PC-9 (cell line): ENCODE results near the gene UBASH3A. TPM values are rescaled to one million over a fixed set of nuclear protein-coding genes. Genes with fewer than 3 reads are reported as not detected.

ENCODE experiments used
- BruUV-seq: library from RNA; stranded (reverse); fragments of 400-500 nt; replicated peaks from 2 replicates; lab custom pipeline; 2021; lab: Mats Ljungman, UMichigan
- CTCF ChIA-PET: fragments of 300-600 bp; sonication (Branson Sonifier 250); formaldehyde crosslinking; loops from one replicate; lab custom pipeline; 2022; ENCODE audit warnings: antibody characterized with exemption; lab: Charles Lee
- POLR2A ChIA-PET: fragments of 300-600 bp; sonication (Branson Sonifier 250); formaldehyde crosslinking; loops from one replicate; lab custom pipeline; 2022; ENCODE audit warnings: antibody characterized with exemption; ENCODE audit not compliant: unreplicated experiment; lab: Charles Lee
- DNase-seq, 2 experiments: peaks; one replicate each; pipeline versions ENCODE4 v3.0.0 to v3.0.0-alpha.2; 2015 to 2022; ENCODE audit warnings: mixed read lengths in 1 of 2
- H2AFZ ChIP-seq: fragments of 200-600 bp; sonication (generic); 2 replicates; pipeline ENCODE4 v1.8.1; 2017; ENCODE audit warnings: antibody characterized with exemption
- H3F3A ChIP-seq: fragments of 200-600 bp; sonication (generic); 2 replicates; pipeline ENCODE4 v1.8.1; 2017; ENCODE audit warnings: antibody characterized with exemption, mild to moderate bottlenecking, low read depth; ENCODE audit not compliant: insufficient read depth
- H3K27ac ChIP-seq: fragments of 200-600 bp; sonication (generic); 2 replicates; pipeline ENCODE4 v1.6.1; 2016; ENCODE audit warnings: mixed run types
- H3K27me3 ChIP-seq: fragments of 200-600 bp; sonication (generic); 2 replicates; pipeline ENCODE4 v1.6.1; 2016; ENCODE audit warnings: low read depth, mixed run types; ENCODE audit not compliant: insufficient read depth
- H3K36me3 ChIP-seq: fragments of 200-600 bp; sonication (generic); 2 replicates; pipeline ENCODE4 v1.6.1; 2016; ENCODE audit warnings: low read depth, mixed run types
- H3K4me1 ChIP-seq: fragments of 200-600 bp; sonication (generic); replicated peaks from 2 replicates; pipeline ENCODE4 v1.6.1; 2016; ENCODE audit warnings: mixed run types; ENCODE audit not compliant: insufficient read depth
- H3K4me2 ChIP-seq: fragments of 200-600 bp; sonication (generic); 2 replicates; pipeline ENCODE4 v1.6.1; 2017; ENCODE audit warnings: mixed run types
- H3K4me3 ChIP-seq: fragments of 200-600 bp; sonication (generic); 2 replicates; pipeline ENCODE4 v1.6.1; 2016; ENCODE audit warnings: mixed run types
- H3K79me2 ChIP-seq: fragments of 200-600 bp; sonication (generic); 2 replicates; pipeline ENCODE4 v1.6.1; 2017; ENCODE audit warnings: low read depth, mixed run types
- H3K9me2 ChIP-seq: fragments of 200-600 bp; sonication (generic); 2 replicates; pipeline ENCODE4 v1.8.1; 2017; ENCODE audit warnings: mild to moderate bottlenecking; ENCODE audit not compliant: insufficient read depth
- H3K9me3 ChIP-seq: fragments of 200-600 bp; sonication (generic); 2 replicates; pipeline ENCODE4 v1.8.1; 2016; ENCODE audit warnings: low read depth; ENCODE audit not compliant: insufficient read depth
- H4K20me1 ChIP-seq: fragments of 200-600 bp; sonication (generic); 2 replicates; pipeline ENCODE4 v1.8.1; 2017; ENCODE audit not compliant: insufficient read depth
- EZH2 ChIP-seq: fragments of 200-600 bp; sonication (generic); IDR thresholded peaks from 2 replicates; pipeline ENCODE4 v1.8.0; 2017; ENCODE audit warnings: antibody characterized with exemption, low read depth
- intact Hi-C: fragments of 100-400 bp; cut with micrococcal nuclease; formaldehyde crosslinking; loops from one replicate; pipeline ENCODE4 v1.10.0; 2022; ENCODE audit not compliant: unreplicated experiment
- total RNA-seq: library from RNA; stranded (reverse); gene quantifications from 2 replicates; pipeline ENCODE4 v1.2.3, GENCODE V29; 2021
- TF ChIP-seq, protein P1 (sequence below): fragments of 200-600 bp; sonication (generic); conservative IDR thresholded peaks from 2 replicates; pipeline ENCODE4 v1.6.1; 2017; ENCODE audit warnings: mixed run types, antibody characterized with exemption, mild to moderate bottlenecking, moderate library complexity

UBASH3A gene
- total RNA-seq, 1 experiment from 2014 or later = not detected

DNA sequence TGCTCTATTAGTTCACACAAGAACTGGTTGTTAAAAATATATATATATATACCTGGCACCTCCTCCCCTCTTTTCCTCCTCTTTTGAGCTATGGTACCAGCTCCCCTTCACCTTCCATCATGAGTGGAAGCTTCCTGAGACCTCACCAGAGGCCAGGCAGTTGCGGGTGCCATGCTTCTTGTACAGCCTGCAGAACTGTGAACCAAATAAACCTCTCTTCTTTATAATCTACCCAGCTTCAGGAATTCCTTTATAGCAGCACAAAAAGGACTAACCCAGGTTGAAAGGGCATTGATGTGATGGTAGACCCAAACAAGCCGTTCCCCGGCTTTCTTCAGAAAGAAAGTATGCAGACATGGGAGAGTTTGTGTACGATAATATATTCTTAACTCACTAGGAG lies 77.5 kb downstream of the UBASH3A start:
- no peak overlapping the region for H3K4me2 ChIP-seq
- no peaks in the 10 kb centered on the region for H4K20me1 ChIP-seq
- H3K4me3 ChIP-seq = no peak overlapping the region
- intact Hi-C loops = no loop called here
- ChIA-PET CTCF (no interaction called here), POLR2A (no interaction called here)
- no TSS peak for BruUV-seq
- H3F3A ChIP-seq = peaks cover 6% of the 10 kb centered on the region
- H3K9me3 ChIP-seq = no peaks in the 10 kb centered on the region
- H3K79me2 ChIP-seq = no peaks in the 10 kb centered on the region
- H3K36me3 ChIP-seq = no peaks in the 10 kb centered on the region
- H3K27ac ChIP-seq = no peak overlapping the region
- H3K4me1 ChIP-seq = peaks cover 9% of the 10 kb centered on the region; the same call in 1 of the 2 replicates
- H3K9me2 ChIP-seq = no peaks in the 10 kb centered on the region
- H2AFZ ChIP-seq = no peak overlapping the region
- H3K27me3 ChIP-seq = no peaks in the 10 kb centered on the region
- DNase-seq = no peak
- no peak for TF ChIP-seq EZH2
- TF ChIP-seq, protein P1, sequence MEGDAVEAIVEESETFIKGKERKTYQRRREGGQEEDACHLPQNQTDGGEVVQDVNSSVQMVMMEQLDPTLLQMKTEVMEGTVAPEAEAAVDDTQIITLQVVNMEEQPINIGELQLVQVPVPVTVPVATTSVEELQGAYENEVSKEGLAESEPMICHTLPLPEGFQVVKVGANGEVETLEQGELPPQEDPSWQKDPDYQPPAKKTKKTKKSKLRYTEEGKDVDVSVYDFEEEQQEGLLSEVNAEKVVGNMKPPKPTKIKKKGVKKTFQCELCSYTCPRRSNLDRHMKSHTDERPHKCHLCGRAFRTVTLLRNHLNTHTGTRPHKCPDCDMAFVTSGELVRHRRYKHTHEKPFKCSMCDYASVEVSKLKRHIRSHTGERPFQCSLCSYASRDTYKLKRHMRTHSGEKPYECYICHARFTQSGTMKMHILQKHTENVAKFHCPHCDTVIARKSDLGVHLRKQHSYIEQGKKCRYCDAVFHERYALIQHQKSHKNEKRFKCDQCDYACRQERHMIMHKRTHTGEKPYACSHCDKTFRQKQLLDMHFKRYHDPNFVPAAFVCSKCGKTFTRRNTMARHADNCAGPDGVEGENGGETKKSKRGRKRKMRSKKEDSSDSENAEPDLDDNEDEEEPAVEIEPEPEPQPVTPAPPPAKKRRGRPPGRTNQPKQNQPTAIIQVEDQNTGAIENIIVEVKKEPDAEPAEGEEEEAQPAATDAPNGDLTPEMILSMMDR = no peak

DNA sequence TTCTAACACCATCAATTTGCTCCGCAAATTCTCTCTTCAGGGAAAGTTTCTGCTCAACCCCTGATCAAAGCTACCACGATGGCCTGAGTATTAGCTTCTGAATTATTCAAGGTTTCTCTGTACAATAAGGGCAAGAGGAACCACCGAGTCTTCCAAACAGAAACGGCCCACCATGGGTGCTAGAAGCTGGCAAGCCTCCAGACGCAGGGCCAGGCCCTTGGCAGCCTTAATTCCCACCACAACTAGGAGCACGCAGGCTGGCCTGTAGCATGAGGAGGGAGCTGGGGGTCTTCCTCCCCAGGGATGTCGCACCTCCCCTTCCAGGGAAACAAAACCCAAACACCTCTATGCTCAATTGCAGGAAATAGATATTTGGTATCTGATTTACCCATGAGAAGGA lies 81.3 kb downstream of the UBASH3A start:
- no peaks in the 10 kb centered on the region for H3K9me2 ChIP-seq
- H3K79me2 ChIP-seq = no peaks in the 10 kb centered on the region
- H3F3A ChIP-seq = peaks cover 6% of the 10 kb centered on the region
- H3K27ac ChIP-seq = no peak overlapping the region
- no peak overlapping the region for H3K4me2 ChIP-seq
- H3K9me3 ChIP-seq = no peaks in the 10 kb centered on the region
- no peak for DNase-seq
- POLR2A ChIA-PET = no interaction called here
- no peaks in the 10 kb centered on the region for H4K20me1 ChIP-seq
- intact Hi-C loops = no loop called here
- no peaks in the 10 kb centered on the region for H3K36me3 ChIP-seq
- peaks cover 9% of the 10 kb centered on the region; the same call in 1 of the 2 replicates for H3K4me1 ChIP-seq
- H3K4me3 ChIP-seq = no peak overlapping the region
- BruUV-seq = no TSS peak
- H3K27me3 ChIP-seq = no peaks in the 10 kb centered on the region
- CTCF ChIA-PET = no interaction called here
- no peak overlapping the region for H2AFZ ChIP-seq
- TF ChIP-seq EZH2 = no peak

DNA sequence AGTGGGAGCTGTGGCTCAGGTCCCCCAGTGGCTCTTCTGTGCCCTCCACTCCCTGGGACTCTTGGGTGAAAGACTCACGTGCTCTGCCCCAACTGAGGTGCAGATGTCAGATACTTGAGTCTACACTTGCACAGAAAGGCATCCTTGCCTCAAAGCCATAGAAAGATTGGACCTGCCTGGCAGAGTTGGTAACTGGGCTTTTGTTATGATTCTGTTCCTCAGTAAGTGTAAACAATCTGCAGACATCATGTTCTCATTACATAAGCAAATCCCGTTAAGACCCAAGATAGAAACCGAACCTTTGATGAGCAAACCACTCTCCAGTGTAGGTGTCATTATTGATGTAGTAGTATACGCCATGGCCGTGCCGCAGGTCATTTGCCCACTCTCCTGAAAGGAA lies 82.4 kb downstream of the UBASH3A start:
- DNase-seq = no peak
- Histone ChIP-seq H3F3A (peaks cover 6% of the 10 kb centered on the region), H3K36me3 (no peaks in the 10 kb centered on the region), H2AFZ (no peak overlapping the region), H4K20me1 (no peaks in the 10 kb centered on the region), H3K79me2 (no peaks in the 10 kb centered on the region), H3K27ac (no peak overlapping the region), H3K4me3 (no peak overlapping the region), H3K4me2 (no peak overlapping the region), H3K9me3 (no peaks in the 10 kb centered on the region), H3K27me3 (no peaks in the 10 kb centered on the region), H3K9me2 (no peaks in the 10 kb centered on the region), H3K4me1 (peaks cover 9% of the 10 kb centered on the region; the same call in 1 of the 2 replicates)
- intact Hi-C loops = no loop called here
- TF ChIP-seq, protein P1 = no peak
- no peak for TF ChIP-seq EZH2
- CTCF ChIA-PET = no interaction called here
- no TSS peak for BruUV-seq
- POLR2A ChIA-PET = no interaction called here

DNA sequence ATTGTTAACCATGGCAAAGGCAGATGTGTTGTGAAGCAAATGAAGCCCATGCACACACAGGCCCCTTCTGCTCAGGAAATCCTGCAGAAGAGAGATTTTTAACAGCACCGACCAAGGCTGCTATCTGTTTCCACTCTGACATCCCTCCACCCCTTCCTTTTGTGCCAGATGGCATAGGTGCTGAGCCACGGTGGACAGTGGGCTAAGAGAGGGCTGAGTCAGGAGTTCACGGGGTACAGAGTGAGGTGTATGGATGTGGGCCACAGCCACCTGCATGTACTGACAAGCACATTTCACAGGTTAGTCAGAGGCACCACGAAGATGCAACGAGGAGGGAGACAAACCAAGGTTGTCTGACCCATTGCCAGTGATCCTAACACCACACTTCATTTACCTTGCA lies 82.8 kb downstream of the UBASH3A start:
- Histone ChIP-seq H3K36me3 (no peaks in the 10 kb centered on the region), H3K4me2 (no peak overlapping the region), H4K20me1 (no peaks in the 10 kb centered on the region), H3K9me2 (no peaks in the 10 kb centered on the region), H3K4me3 (no peak overlapping the region), H2AFZ (no peak overlapping the region), H3K4me1 (peaks cover 9% of the 10 kb centered on the region; the same call in 1 of the 2 replicates), H3F3A (peaks cover 6% of the 10 kb centered on the region), H3K27me3 (no peaks in the 10 kb centered on the region), H3K9me3 (no peaks in the 10 kb centered on the region), H3K79me2 (no peaks in the 10 kb centered on the region), H3K27ac (no peak overlapping the region)
- BruUV-seq = no TSS peak
- POLR2A ChIA-PET = no interaction called here
- CTCF ChIA-PET = no interaction called here
- intact Hi-C loops = no loop called here
- no peak for DNase-seq
- TF ChIP-seq, protein P1 = no peak
- TF ChIP-seq EZH2 = no peak
